Ascending aorta (tissue), 2 donors: ENCODE measurements around the gene ATP23. TPM values are rescaled to one million over a fixed set of nuclear protein-coding genes. Genes with fewer than 3 reads are reported as not detected.
A peak's percentile ranks its signal among the peaks of the same experiment; 100 is the strongest.

Experiments used
- DNase-seq, 2 donors: peaks; one replicate each; pipeline ENCODE4 v3.0.0-alpha.2; 2019; ENCODE audit warnings: low spot score in 2 of 2
- H3K27ac ChIP-seq, 2 donors: fragments of 200-600 bp; sonication (generic); one replicate each; pipeline ENCODE4 v1.5.1; 2016 to 2017; ENCODE audit warnings: mild to moderate bottlenecking in 1 of 2
- H3K27me3 ChIP-seq: fragments of 200-600 bp; sonication (generic); one replicate; pipeline ENCODE4 v1.5.1; 2017
- H3K36me3 ChIP-seq, 2 donors: fragments of 200-600 bp; sonication (generic); one replicate each; pipeline ENCODE4 v1.5.1; 2016
- H3K4me1 ChIP-seq, 2 donors: fragments of 200-600 bp; sonication (generic); one replicate each; pipeline ENCODE4 v1.5.1; 2016 to 2017; ENCODE audit warnings: mild to moderate bottlenecking in 1 of 2
- H3K4me3 ChIP-seq, 2 donors: fragments of 200-600 bp; sonication (generic); one replicate each; pipeline ENCODE4 v1.5.1; 2016 to 2017; ENCODE audit warnings: mild to moderate bottlenecking in 1 of 2
- H3K9me3 ChIP-seq, 2 donors: fragments of 200-600 bp; sonication (generic); one replicate each; pipeline ENCODE4 v1.5.1; 2016
- CTCF ChIP-seq, 3 experiments: fragments of 200-600 bp in 2 of 3; fragments of 450-650 bp in 1 of 3; sonication (generic) in 2 of 3; IDR thresholded peaks; one replicate each; pipeline ENCODE4 v1.5.1; 2016 to 2019; ENCODE audit warnings: antibody characterized with exemption in 3 of 3, mild to moderate bottlenecking in 1 of 3, moderate library complexity in 1 of 3
- intact Hi-C: fragments of 100-400 bp; cut with DNase I; formaldehyde crosslinking; loops from one replicate; pipeline ENCODE4 v1.15.1; 2023
- total RNA-seq: library from RNA; depleted of rRNA; stranded (reverse); fragments of >200 nt; gene quantifications from one replicate; pipeline ENCODE4 v1.1.0, GENCODE V29; 2016

The ATP23 gene
- total RNA-seq, 1 donor from 2014 or later, result not detected

- no peak overlapping the region for H3K4me3 ChIP-seq
- intact Hi-C loops, result no loop called here
- DNase-seq, result no peak
- no peak for TF ChIP-seq CTCF (IDR thresholded peaks at IDR 0.05)
- no peaks in the 10 kb centered on the region for H3K4me1 ChIP-seq
- no peaks in the 10 kb centered on the region for H3K9me3 ChIP-seq
- H3K27me3 ChIP-seq, result no peaks in the 10 kb centered on the region
- H3K27ac ChIP-seq, result no peak overlapping the region
- no peaks in the 10 kb centered on the region for H3K36me3 ChIP-seq
Measured at GRCh38 chr12:57918147-57918546, 23.2 kb upstream of the ATP23 start.

DNA sequence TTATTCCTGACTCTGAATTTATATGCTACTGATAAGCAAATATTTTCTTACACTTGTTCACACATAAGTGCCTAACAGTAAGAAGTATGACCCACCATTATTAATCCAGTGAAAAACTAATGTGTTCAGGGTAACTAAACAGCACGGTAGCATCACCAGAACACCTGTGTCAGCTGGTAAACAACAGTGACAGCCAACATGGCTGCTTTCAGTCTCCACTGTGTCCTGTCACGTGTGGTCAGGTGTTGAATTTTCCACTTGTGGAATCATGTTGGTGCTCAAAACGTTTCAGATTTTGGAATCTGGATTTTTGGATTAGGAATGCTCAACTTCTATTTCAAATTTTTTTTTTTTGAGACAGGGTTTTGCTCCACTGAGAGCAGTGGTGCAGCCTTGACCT lies 14.3 kb upstream of the ATP23 start:
- Histone ChIP-seq H3K4me3 (no peak overlapping the region), H3K4me1 (no peaks in the 10 kb centered on the region), H3K9me3 (no peaks in the 10 kb centered on the region), H3K27me3 (no peaks in the 10 kb centered on the region), H3K27ac (no peak overlapping the region), H3K36me3 (no peaks in the 10 kb centered on the region)
- no peak for TF ChIP-seq CTCF (IDR thresholded peaks at IDR 0.05)
- no peak for DNase-seq
- intact Hi-C loops, result no loop called here

DNA sequence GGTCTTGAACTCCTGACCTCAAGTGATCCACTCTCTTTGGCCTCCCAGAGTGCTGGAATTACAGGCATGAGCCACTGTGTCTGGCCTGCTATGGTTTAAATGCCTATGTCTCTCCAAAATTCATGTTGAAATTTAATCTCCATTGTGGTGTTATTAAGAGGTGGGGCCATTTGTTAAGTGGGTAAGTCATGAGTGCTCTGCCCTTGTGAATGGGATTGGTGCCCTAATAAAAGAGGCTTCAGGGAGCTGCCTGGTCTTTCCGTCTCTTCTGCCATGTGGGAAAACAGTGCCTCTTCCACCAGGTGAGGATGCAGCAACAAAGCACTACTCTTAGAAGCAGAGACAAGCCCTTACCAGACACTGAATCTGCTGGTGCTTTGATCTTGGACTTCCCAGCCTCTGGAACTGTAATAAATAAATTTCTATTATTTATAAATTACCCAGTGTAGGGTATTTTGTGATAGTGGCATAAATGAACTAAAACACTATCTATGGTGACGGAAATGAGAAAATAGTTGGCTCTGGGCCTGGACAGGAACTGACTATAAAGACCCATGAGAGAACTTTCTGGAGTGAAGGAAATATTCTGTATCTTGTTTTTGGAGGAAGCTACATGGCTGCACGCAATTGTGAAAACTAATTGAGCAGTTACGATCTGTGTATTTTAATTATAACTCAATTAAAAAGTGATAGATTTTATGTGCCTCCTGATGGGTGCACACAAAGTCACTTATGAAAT lies 12.1 kb upstream of the ATP23 start:
- no peak for DNase-seq
- Histone ChIP-seq H3K4me1 (no peaks in the 10 kb centered on the region), H3K27me3 (no peaks in the 10 kb centered on the region), H3K36me3 (no peaks in the 10 kb centered on the region), H3K9me3 (no peaks in the 10 kb centered on the region), H3K27ac (no peak overlapping the region), H3K4me3 (no peak overlapping the region)
- intact Hi-C loops, result no loop called here
- TF ChIP-seq CTCF (IDR thresholded peaks at IDR 0.05), result no peak

GRCh38 chr12:57934819-57935218 lies 6.5 kb upstream of the ATP23 start:
- Histone ChIP-seq H3K36me3 (no peaks in the 10 kb centered on the region), H3K27me3 (no peaks in the 10 kb centered on the region), H3K4me1 (peaks cover 5 to 10% of the 10 kb centered on the region in 2 donors), H3K27ac (no peak overlapping the region), H3K9me3 (no peaks in the 10 kb centered on the region), H3K4me3 (peak overlapping the region in 1 of 2 donors; percentile 72)
- intact Hi-C loops, result no loop called here
- no peak for TF ChIP-seq CTCF (IDR thresholded peaks at IDR 0.05)
- DNase-seq, result no peak

GRCh38 chr12:57935331-57935730 lies 6.0 kb upstream of the ATP23 start:
- no peak for TF ChIP-seq CTCF (IDR thresholded peaks at IDR 0.05)
- no peak for DNase-seq
- Histone ChIP-seq H3K9me3 (no peaks in the 10 kb centered on the region), H3K36me3 (no peaks in the 10 kb centered on the region), H3K4me3 (peak overlapping the region; percentile 72 to 75), H3K4me1 (peaks cover 5 to 10% of the 10 kb centered on the region in 2 donors), H3K27ac (peak overlapping the region in 1 of 2 donors; percentile 64), H3K27me3 (no peaks in the 10 kb centered on the region)
- intact Hi-C loops, result no loop called here
